ENCODE measurements around the gene OR11G2.
"Not testable (repeated sequence)": the region's sequence is repeated elsewhere in the genome, so short reads cannot be mapped to it uniquely, and the experiment has no call there.

The OR11G2 gene

DNA sequence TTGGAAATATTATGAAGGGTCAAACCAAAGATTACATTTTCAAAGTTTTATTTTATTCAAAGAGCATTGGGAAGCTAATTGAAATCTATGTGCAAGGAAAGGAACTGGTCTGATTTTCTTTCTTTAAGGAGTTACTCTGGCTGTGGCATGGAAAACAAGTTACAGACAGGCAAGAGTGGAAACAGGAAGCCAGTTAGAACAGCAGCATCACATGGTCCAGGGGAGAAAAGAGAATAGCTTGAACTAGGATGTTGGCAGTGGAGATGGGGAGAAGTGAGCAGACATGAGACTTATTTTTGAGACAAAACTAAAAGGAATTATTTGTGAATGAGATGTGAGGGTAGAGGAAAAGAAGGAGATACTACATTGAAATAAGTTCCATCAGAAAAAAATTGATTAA lies 3.4 kb downstream of the OR11G2 start:
- Histone ChIP-seq H3K4me1 (ENCODE audit: low read length) (no peaks in the 10 kb centered on the region), H3K9me3 (replicated peaks; ENCODE audit: insufficient read depth, low read length) (no peaks in the 10 kb centered on the region), H3K9ac (ENCODE audit: low read length) (no peak overlapping the region), H2AFZ (ENCODE audit: low read length) (no peak overlapping the region), H3K9me2 (replicated peaks; ENCODE audit: insufficient read depth, low read length) (no peaks in the 10 kb centered on the region), H3F3A (ENCODE audit: insufficient read depth, low read length) (no peaks in the 10 kb centered on the region), H3K79me2 (ENCODE audit: low read length) (no peaks in the 10 kb centered on the region), H3K4me2 (ENCODE audit: low read depth, low read length) (no peak overlapping the region), H3K27ac (ENCODE audit: low read length) (no peak overlapping the region), H3K4me3 (ENCODE audit: low read length) (no peak overlapping the region), H3K27me3 (replicated peaks; ENCODE audit: insufficient read depth, low read length) (no peaks in the 10 kb centered on the region), H4K20me1 (ENCODE audit: insufficient read depth, low read length) (no peaks in the 10 kb centered on the region), H3K36me3 (replicated peaks; ENCODE audit: insufficient read depth, low read length) (no peaks in the 10 kb centered on the region)
- no peak for DNase-seq
- TF ChIP-seq EZH2phosphoT487 (IDR thresholded peaks at IDR 0.05; ENCODE audit: low read length) (no peak), CTCF (IDR thresholded peaks at IDR 0.05; ENCODE audit: low read length) (no peak), EZH2 (optimal IDR thresholded peaks at IDR 0.05; ENCODE audit: low read depth, low read length) (no peak)

DNA sequence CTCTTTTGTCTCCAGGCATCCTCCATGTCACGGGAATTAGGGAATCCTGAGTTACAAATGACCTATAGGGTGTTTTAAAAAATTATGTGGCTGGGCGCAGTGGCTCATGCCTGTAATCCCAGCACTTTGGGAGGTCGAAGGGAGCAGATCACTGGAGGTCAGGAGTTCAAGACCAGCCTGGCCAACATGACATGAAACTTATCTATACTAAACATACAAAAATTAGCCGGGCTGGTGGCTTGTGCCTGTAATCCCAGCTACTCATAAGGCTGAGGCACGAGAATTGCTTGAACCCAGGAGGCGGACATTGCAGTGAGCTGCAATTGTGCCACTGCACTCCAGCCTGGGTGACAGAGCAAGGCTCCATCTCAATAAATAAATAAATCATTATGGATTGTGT lies 4.5 kb downstream of the OR11G2 start:
- H3K4me1 ChIP-seq (ENCODE audit: low read length); H3K4me2 ChIP-seq (ENCODE audit: low read depth, low read length); H3K9me3 ChIP-seq (replicated peaks; ENCODE audit: insufficient read depth, low read length); H3K27me3 ChIP-seq (replicated peaks; ENCODE audit: insufficient read depth, low read length); H3K79me2 ChIP-seq (ENCODE audit: low read length); DNase-seq; H3K36me3 ChIP-seq (replicated peaks; ENCODE audit: insufficient read depth, low read length); H3F3A ChIP-seq (ENCODE audit: insufficient read depth, low read length); H2AFZ ChIP-seq (ENCODE audit: low read length); H4K20me1 ChIP-seq (ENCODE audit: insufficient read depth, low read length); H3K9me2 ChIP-seq (replicated peaks; ENCODE audit: insufficient read depth, low read length); H3K9ac ChIP-seq (ENCODE audit: low read length); H3K27ac ChIP-seq (ENCODE audit: low read length); H3K4me3 ChIP-seq (ENCODE audit: low read length): not testable (repeated sequence)

GRCh38 chr14:20195911-20196310 lies 5.2 kb downstream of the OR11G2 start:
- no peak overlapping the region for H2AFZ ChIP-seq (ENCODE audit: low read length)
- no peak overlapping the region for H3K4me3 ChIP-seq (ENCODE audit: low read length)
- TF ChIP-seq EZH2phosphoT487 (IDR thresholded peaks at IDR 0.05; ENCODE audit: low read length) (no peak), EZH2 (optimal IDR thresholded peaks at IDR 0.05; ENCODE audit: low read depth, low read length) (no peak), CTCF (IDR thresholded peaks at IDR 0.05; ENCODE audit: low read length) (no peak)
- no peaks in the 10 kb centered on the region for H4K20me1 ChIP-seq (ENCODE audit: insufficient read depth, low read length)
- no peaks in the 10 kb centered on the region for H3K9me2 ChIP-seq (replicated peaks; ENCODE audit: insufficient read depth, low read length)
- H3K36me3 ChIP-seq (replicated peaks; ENCODE audit: insufficient read depth, low read length), result no peaks in the 10 kb centered on the region
- no peaks in the 10 kb centered on the region for H3K79me2 ChIP-seq (ENCODE audit: low read length)
- no peaks in the 10 kb centered on the region for H3F3A ChIP-seq (ENCODE audit: insufficient read depth, low read length)
- no peak for DNase-seq
- no peak overlapping the region for H3K4me2 ChIP-seq (ENCODE audit: low read depth, low read length)
- H3K9ac ChIP-seq (ENCODE audit: low read length), result no peak overlapping the region
- no peak overlapping the region for H3K27ac ChIP-seq (ENCODE audit: low read length)
- no peaks in the 10 kb centered on the region for H3K4me1 ChIP-seq (ENCODE audit: low read length)
- H3K9me3 ChIP-seq (replicated peaks; ENCODE audit: insufficient read depth, low read length), result no peaks in the 10 kb centered on the region
- H3K27me3 ChIP-seq (replicated peaks; ENCODE audit: insufficient read depth, low read length), result no peaks in the 10 kb centered on the region

- H2AFZ ChIP-seq (ENCODE audit: low read length), result no peak overlapping the region
- H3K4me1 ChIP-seq (ENCODE audit: low read length), result no peaks in the 10 kb centered on the region
- no peaks in the 10 kb centered on the region for H3K79me2 ChIP-seq (ENCODE audit: low read length)
- H3K4me2 ChIP-seq (ENCODE audit: low read depth, low read length), result no peak overlapping the region
- H3K4me3 ChIP-seq (ENCODE audit: low read length), result no peak overlapping the region
- no peaks in the 10 kb centered on the region for H3F3A ChIP-seq (ENCODE audit: insufficient read depth, low read length)
- H3K9ac ChIP-seq (ENCODE audit: low read length), result no peak overlapping the region
- no peak overlapping the region for H3K27ac ChIP-seq (ENCODE audit: low read length)
- TF ChIP-seq CTCF (IDR thresholded peaks at IDR 0.05; ENCODE audit: low read length) (no peak), EZH2phosphoT487 (IDR thresholded peaks at IDR 0.05; ENCODE audit: low read length) (no peak), EZH2 (optimal IDR thresholded peaks at IDR 0.05; ENCODE audit: low read depth, low read length) (no peak)
- DNase-seq, result no peak
- no peaks in the 10 kb centered on the region for H3K27me3 ChIP-seq (replicated peaks; ENCODE audit: insufficient read depth, low read length)
- H3K9me2 ChIP-seq (replicated peaks; ENCODE audit: insufficient read depth, low read length), result no peaks in the 10 kb centered on the region
- no peaks in the 10 kb centered on the region for H3K9me3 ChIP-seq (replicated peaks; ENCODE audit: insufficient read depth, low read length)
- no peaks in the 10 kb centered on the region for H3K36me3 ChIP-seq (replicated peaks; ENCODE audit: insufficient read depth, low read length)
- H4K20me1 ChIP-seq (ENCODE audit: insufficient read depth, low read length), result no peaks in the 10 kb centered on the region
These were observed 6.8 kb downstream of the OR11G2 start for GRCh38 chr14:20197459-20197858.

All from MM.1S (cell line).